ENCODE measurements around the gene TRABD2A. TPM values are rescaled to one million over a fixed set of nuclear protein-coding genes. Genes with fewer than 3 reads are reported as not detected.

The TRABD2A gene
- total and polyA plus RNA-seq, 2 donors from 2014 or later: 2.1 to 3.4 TPM

GRCh38 chr2:84792856-84793522 is 87.9 kb downstream of the TRABD2A start:
- TF ChIP-seq, protein P1, sequence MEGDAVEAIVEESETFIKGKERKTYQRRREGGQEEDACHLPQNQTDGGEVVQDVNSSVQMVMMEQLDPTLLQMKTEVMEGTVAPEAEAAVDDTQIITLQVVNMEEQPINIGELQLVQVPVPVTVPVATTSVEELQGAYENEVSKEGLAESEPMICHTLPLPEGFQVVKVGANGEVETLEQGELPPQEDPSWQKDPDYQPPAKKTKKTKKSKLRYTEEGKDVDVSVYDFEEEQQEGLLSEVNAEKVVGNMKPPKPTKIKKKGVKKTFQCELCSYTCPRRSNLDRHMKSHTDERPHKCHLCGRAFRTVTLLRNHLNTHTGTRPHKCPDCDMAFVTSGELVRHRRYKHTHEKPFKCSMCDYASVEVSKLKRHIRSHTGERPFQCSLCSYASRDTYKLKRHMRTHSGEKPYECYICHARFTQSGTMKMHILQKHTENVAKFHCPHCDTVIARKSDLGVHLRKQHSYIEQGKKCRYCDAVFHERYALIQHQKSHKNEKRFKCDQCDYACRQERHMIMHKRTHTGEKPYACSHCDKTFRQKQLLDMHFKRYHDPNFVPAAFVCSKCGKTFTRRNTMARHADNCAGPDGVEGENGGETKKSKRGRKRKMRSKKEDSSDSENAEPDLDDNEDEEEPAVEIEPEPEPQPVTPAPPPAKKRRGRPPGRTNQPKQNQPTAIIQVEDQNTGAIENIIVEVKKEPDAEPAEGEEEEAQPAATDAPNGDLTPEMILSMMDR (IDR thresholded peaks at IDR 0.05; ENCODE audit: borderline replicate concordance, extremely low read depth, insufficient read depth): no peak
- Histone ChIP-seq H3K4me1 (ENCODE audit: control insufficient read depth in 2 of 3, insufficient read depth in 2 of 3, low read depth in 1 of 3, low read length in 3 of 3) (no peaks in the 10 kb centered on the region), H3K4me3 (ENCODE audit: low read length in 3 of 3) (no peak overlapping the region), H3K9me3 (ENCODE audit: control insufficient read depth in 2 of 3, insufficient read depth in 1 of 3, low read length in 3 of 3) (no peaks in the 10 kb centered on the region), H3K36me3 (ENCODE audit: control insufficient read depth in 2 of 3, insufficient read depth in 3 of 3, low read length in 3 of 3) (no peaks in the 10 kb centered on the region), H3K27ac (ENCODE audit: low read depth in 2 of 2, low read length in 2 of 2) (no peak overlapping the region), H3K27me3 (ENCODE audit: control insufficient read depth, insufficient read depth, low read length) (no peaks in the 10 kb centered on the region), H3K9ac (ENCODE audit: low read length in 3 of 3) (no peak overlapping the region)
- no peak for DNase-seq
- intact Hi-C loops (cut with DNase I): no loop called here
- no peak for FAIRE-seq

- DNase-seq (no peak), FAIRE-seq (no peak)
- intact Hi-C loops (cut with DNase I): no loop called here
- no peaks in the 10 kb centered on the region for H3K36me3 ChIP-seq (ENCODE audit: control insufficient read depth in 2 of 3, insufficient read depth in 3 of 3, low read length in 3 of 3)
- no peak overlapping the region for H3K27ac ChIP-seq (ENCODE audit: low read depth in 2 of 2, low read length in 2 of 2)
- TF ChIP-seq, protein P1 (IDR thresholded peaks at IDR 0.05; ENCODE audit: borderline replicate concordance, extremely low read depth, insufficient read depth): no peak
- H3K4me3 ChIP-seq (ENCODE audit: low read length in 3 of 3): no peak overlapping the region
- H3K9ac ChIP-seq (ENCODE audit: low read length in 3 of 3): no peak overlapping the region
- no peaks in the 10 kb centered on the region for H3K9me3 ChIP-seq (ENCODE audit: control insufficient read depth in 2 of 3, insufficient read depth in 1 of 3, low read length in 3 of 3)
- H3K27me3 ChIP-seq (ENCODE audit: control insufficient read depth, insufficient read depth, low read length): no peaks in the 10 kb centered on the region
- H3K4me1 ChIP-seq (ENCODE audit: control insufficient read depth in 2 of 3, insufficient read depth in 2 of 3, low read depth in 1 of 3, low read length in 3 of 3): no peaks in the 10 kb centered on the region
Observed at GRCh38 chr2:84788498-84788897, 92.4 kb downstream of the TRABD2A start.

DNA sequence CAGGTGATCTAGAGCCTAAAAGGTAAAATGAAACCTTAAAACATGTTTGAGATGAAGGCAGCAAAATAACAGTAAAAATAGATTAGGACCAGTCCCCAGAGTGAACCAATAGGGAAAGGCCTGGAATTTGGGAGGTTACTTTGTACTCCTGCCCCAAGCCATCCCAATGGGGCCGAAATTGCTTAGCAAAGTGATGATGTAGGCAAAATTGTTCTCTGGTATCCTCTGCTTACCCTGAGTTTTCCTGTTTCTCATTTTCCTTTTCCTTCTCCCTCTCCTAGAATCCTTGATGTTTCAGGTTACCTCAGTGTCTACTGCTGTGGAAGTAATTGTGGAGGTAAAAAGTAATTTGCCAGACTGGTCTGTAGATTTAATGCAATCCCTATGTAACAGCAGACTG is 92.9 kb downstream of the TRABD2A start:
- no peak overlapping the region for H3K27ac ChIP-seq (ENCODE audit: low read depth in 2 of 2, low read length in 2 of 2)

More for the DNA sequence above, 92.9 kb downstream of the TRABD2A start:
- Histone ChIP-seq H3K4me1 (ENCODE audit: control insufficient read depth in 2 of 3, insufficient read depth in 2 of 3, low read depth in 1 of 3, low read length in 3 of 3) (no peaks in the 10 kb centered on the region), H3K9ac (ENCODE audit: low read length in 3 of 3) (no peak overlapping the region), H3K9me3 (ENCODE audit: control insufficient read depth in 2 of 3, insufficient read depth in 1 of 3, low read length in 3 of 3) (no peaks in the 10 kb centered on the region), H3K27me3 (ENCODE audit: control insufficient read depth, insufficient read depth, low read length) (no peaks in the 10 kb centered on the region), H3K36me3 (ENCODE audit: control insufficient read depth in 2 of 3, insufficient read depth in 3 of 3, low read length in 3 of 3) (no peaks in the 10 kb centered on the region), H3K4me3 (ENCODE audit: low read length in 3 of 3) (no peak overlapping the region)
- FAIRE-seq: no peak
- TF ChIP-seq, protein P1 (IDR thresholded peaks at IDR 0.05; ENCODE audit: borderline replicate concordance, extremely low read depth, insufficient read depth): no peak
- no peak for DNase-seq
- intact Hi-C loops (cut with DNase I): no loop called here

All from kidney (tissue), 14 donors.